ENCODE results near the gene APOM. TPM values are rescaled to one million over a fixed set of nuclear protein-coding genes. Genes with fewer than 3 reads are reported as not detected.

APOM gene
- total RNA-seq, 3 donors from 2014 or later (not counting 1 experiment from before 2014, with no cell fraction given): 2.6 to 2.8 (median 2.7) TPM

GRCh38 chr6:31651602-31652191 is 4.0 kb upstream of the APOM start:
- peaks cover 42 to 51% of the 10 kb centered on the region in 2 donors for H3K4me1 Mint-ChIP-seq
- intact Hi-C loops (cut with micrococcal nuclease): loop anchor here (1.0 to 5.0 kb wide), 7 partner anchors 9 to 183 kb away; partner anchors contain the start of genes ABHD16A, ATP6V1G2, C6orf47 and CLIC1

GRCh38 chr6:31652925-31653724 is 2.6 kb upstream of the APOM start:
- no peak for TF ChIP-seq CTCF (IDR thresholded peaks at IDR 0.05)
- H3K4me1 Mint-ChIP-seq: peaks cover 49 to 60% of the 10 kb centered on the region in 2 donors
- intact Hi-C loops (cut with micrococcal nuclease): loop anchor here (1.0 to 5.0 kb wide), 7 partner anchors 7 to 182 kb away; partner anchors contain the start of genes ABHD16A, ATP6V1G2, C6orf47 and CLIC1
- H3K27me3 Mint-ChIP-seq (ENCODE audit: low read depth in 2 of 2): no peaks in the 10 kb centered on the region
- no peaks in the 10 kb centered on the region for H3K9me3 Mint-ChIP-seq
- DNase-seq (no peak), ATAC-seq (peak; percentile 72 to 84 (median 73))
- H3K9me3 ChIP-seq (ENCODE audit: control insufficient read depth, insufficient read depth, low read length): no peaks in the 10 kb centered on the region
- WGBS (ENCODE audit: insufficient coverage): 11% methylated on average over 37 of the region's 37 CpGs
- H3K4me1 ChIP-seq (ENCODE audit: control insufficient read depth, insufficient read depth, low read length): peaks cover 32% of the 10 kb centered on the region
- H3K4me3 Mint-ChIP-seq: peak overlapping the region; percentile 95
- peak overlapping the region; percentile 95 to 96 for H3K27ac Mint-ChIP-seq
- H3K27ac ChIP-seq (ENCODE audit: low read length): peak overlapping the region; percentile 99
- H3K36me3 ChIP-seq (ENCODE audit: control insufficient read depth, insufficient read depth, low read length): peaks cover 25% of the 10 kb centered on the region
- H3K27me3 ChIP-seq (ENCODE audit: control insufficient read depth, insufficient read depth, low read length): no peaks in the 10 kb centered on the region
- H3K4me3 ChIP-seq (ENCODE audit: low read length): peak overlapping the region; percentile 90
- no peaks in the 10 kb centered on the region for H3K36me3 Mint-ChIP-seq

More at GRCh38 chr6:31651602-31652191, 4.0 kb upstream of the APOM start:
- ATAC-seq (peak; percentile 27 to 48 (median 45)), DNase-seq (no peak)
- Mint-ChIP-seq H3K36me3 (no peaks in the 10 kb centered on the region), H3K27me3 (ENCODE audit: low read depth in 2 of 2) (no peaks in the 10 kb centered on the region), H3K27ac (peak overlapping the region; percentile 95 to 96), H3K4me3 (peak overlapping the region; percentile 95), H3K9me3 (no peaks in the 10 kb centered on the region)
- peaks cover 21% of the 10 kb centered on the region for H3K4me1 ChIP-seq (ENCODE audit: control insufficient read depth, insufficient read depth, low read length)
- no peaks in the 10 kb centered on the region for H3K9me3 ChIP-seq (ENCODE audit: control insufficient read depth, insufficient read depth, low read length)
- H3K27me3 ChIP-seq (ENCODE audit: control insufficient read depth, insufficient read depth, low read length): no peaks in the 10 kb centered on the region
- peak overlapping the region; percentile 90 for H3K4me3 ChIP-seq (ENCODE audit: low read length)
- TF ChIP-seq CTCF (IDR thresholded peaks at IDR 0.05): no peak
- H3K27ac ChIP-seq (ENCODE audit: low read length): peak overlapping the region; percentile 99
- peaks cover 32% of the 10 kb centered on the region for H3K36me3 ChIP-seq (ENCODE audit: control insufficient read depth, insufficient read depth, low read length)
- 2% methylated on average over 29 of the region's 29 CpGs for WGBS (ENCODE audit: insufficient coverage)

- H3K36me3 Mint-ChIP-seq: no peaks in the 10 kb centered on the region
- no peak for TF ChIP-seq CTCF (IDR thresholded peaks at IDR 0.05)
These were observed 933 bp upstream of the APOM start for GRCh38 chr6:31654574-31655348.

More at GRCh38 chr6:31654574-31655348, 933 bp upstream of the APOM start:
- Histone ChIP-seq H3K4me1 (ENCODE audit: control insufficient read depth, insufficient read depth, low read length) (peaks cover 48% of the 10 kb centered on the region), H3K9me3 (ENCODE audit: control insufficient read depth, insufficient read depth, low read length) (no peaks in the 10 kb centered on the region), H3K27me3 (ENCODE audit: control insufficient read depth, insufficient read depth, low read length) (no peaks in the 10 kb centered on the region), H3K27ac (ENCODE audit: low read length) (no peak overlapping the region), H3K36me3 (ENCODE audit: control insufficient read depth, insufficient read depth, low read length) (peaks cover 15% of the 10 kb centered on the region), H3K4me3 (ENCODE audit: low read length) (no peak overlapping the region)
- no peak for ATAC-seq
- no peak for DNase-seq
- 93% methylated on average over 7 of the region's 8 CpGs for WGBS (ENCODE audit: insufficient coverage)
- H3K4me3 Mint-ChIP-seq: no peak overlapping the region
- H3K27me3 Mint-ChIP-seq (ENCODE audit: low read depth in 2 of 2): no peaks in the 10 kb centered on the region
- no peaks in the 10 kb centered on the region for H3K9me3 Mint-ChIP-seq
- peaks cover 60 to 70% of the 10 kb centered on the region in 2 donors for H3K4me1 Mint-ChIP-seq
- intact Hi-C loops (cut with micrococcal nuclease): loop anchor here (5.0 kb wide), 2 partner anchors 48 to 83 kb away; partner anchors contain the start of genes ABHD16A and CLIC1
- H3K27ac Mint-ChIP-seq: peak overlapping the region in 1 of 2 donors; percentile 47

Data from natural killer cell (primary cell).